Stimulated activated CD4-positive, alpha-beta T cell treated with anti-CD3 and anti-CD28 coated beads, Interleukin-12 subunit alpha, Interleukin-12 subunit beta, amount 100 ng/mL, for 24 hours (primary cell): ENCODE measurements around the gene SMTN.
"Not testable (repeated sequence)": the region's sequence is repeated elsewhere in the genome, so short reads cannot be mapped to it uniquely, and the experiment has no call there.

ENCODE experiments used
- DNase-seq, 2 experiments: peaks; one replicate each; pipeline ENCODE4 v3.0.0-alpha.2; 2020; ENCODE audit warnings: low read depth in 2 of 2

Gene SMTN

GRCh38 chr22:31073125-31073524 is 8.0 kb upstream of the SMTN start:
- DNase-seq: not testable (repeated sequence)

- DNase-seq: not testable (repeated sequence)
These were observed 7.5 kb upstream of the SMTN start for GRCh38 chr22:31073545-31074145.

GRCh38 chr22:31075961-31076360 is 5.2 kb upstream of the SMTN start:
- DNase-seq: no peak

- no peak for DNase-seq
These were observed 3.4 kb upstream of the SMTN start for GRCh38 chr22:31077681-31078080.

GRCh38 chr22:31078389-31078788 is 2.7 kb upstream of the SMTN start:
- not testable (repeated sequence) for DNase-seq

- no peak for DNase-seq
These were observed 1.9 kb upstream of the SMTN start for GRCh38 chr22:31079095-31079642.

GRCh38 chr22:31080164-31080847 is 812 bp upstream of the SMTN start:
- DNase-seq: no peak

- DNase-seq: no peak
These were observed 966 bp downstream of the SMTN start for GRCh38 chr22:31081963-31082605.

GRCh38 chr22:31082606-31083376 is 1.7 kb downstream of the SMTN start:
- DNase-seq: peak in 1 of 2 experiments; percentile 58

GRCh38 chr22:31083377-31083768 is 2.3 kb downstream of the SMTN start:
- no peak for DNase-seq

- DNase-seq: no peak
These were observed 3.0 kb downstream of the SMTN start for GRCh38 chr22:31083923-31084810.

GRCh38 chr22:31084811-31085492 is 3.8 kb downstream of the SMTN start:
- DNase-seq: peak; percentile 70 to 87

GRCh38 chr22:31085493-31085824 is 4.3 kb downstream of the SMTN start:
- DNase-seq: no peak

- no peak for DNase-seq
These were observed 4.8 kb downstream of the SMTN start for GRCh38 chr22:31085928-31086327.

GRCh38 chr22:31086703-31087330 is 5.7 kb downstream of the SMTN start:
- DNase-seq: no peak

GRCh38 chr22:31087744-31088215 is 6.7 kb downstream of the SMTN start:
- no peak for DNase-seq

- DNase-seq: no peak
These were observed 7.3 kb downstream of the SMTN start for GRCh38 chr22:31088233-31088986.

GRCh38 chr22:31089160-31090100 is 8.3 kb downstream of the SMTN start:
- no peak for DNase-seq
